Suprapubic skin (tissue), 4 donors: ENCODE data around the gene FAM118A. TPM values are rescaled to one million over a fixed set of nuclear protein-coding genes. Genes with fewer than 3 reads are reported as not detected.
"Not testable (repeated sequence)": the region's sequence is repeated elsewhere in the genome, so short reads cannot be mapped to it uniquely, and the experiment has no call there.

ENCODE experiments used
- DNase-seq, 2 donors: peaks; one replicate each; pipeline ENCODE4 v3.0.0-alpha.2; 2019; ENCODE audit warnings: low spot score in 2 of 2
- H3K27ac ChIP-seq: fragments of 200-600 bp; sonication (generic); one replicate; pipeline ENCODE4 v1.5.1; 2019
- H3K27me3 ChIP-seq: fragments of 200-600 bp; sonication (generic); one replicate; pipeline ENCODE4 v1.5.1; 2019
- H3K36me3 ChIP-seq: fragments of 200-600 bp; sonication (generic); one replicate; pipeline ENCODE4 v1.5.1; 2019
- H3K4me1 ChIP-seq: fragments of 200-600 bp; sonication (generic); one replicate; pipeline ENCODE4 v1.5.1; 2019
- H3K4me3 ChIP-seq: fragments of 200-600 bp; sonication (generic); one replicate; pipeline ENCODE4 v1.5.1; 2019; ENCODE audit warnings: mild to moderate bottlenecking
- H3K9me3 ChIP-seq: fragments of 200-600 bp; sonication (generic); one replicate; pipeline ENCODE4 v1.5.1; 2019
- CTCF ChIP-seq, 2 donors: fragments of 200-600 bp in 1 of 2; fragments of 450-650 bp in 1 of 2; sonication (generic) in 1 of 2; IDR thresholded peaks; one replicate each; pipeline ENCODE4 v1.5.1; 2016 to 2019; ENCODE audit warnings: antibody characterized with exemption in 2 of 2, mild to moderate bottlenecking in 1 of 2, moderate library complexity in 1 of 2
- EP300 ChIP-seq: sonication (generic); formaldehyde crosslinking; IDR thresholded peaks from one replicate; pipeline ENCODE4 v1.6.1; 2017; ENCODE audit warnings: antibody characterized with exemption
- POLR2A ChIP-seq, 2 donors: fragments of 450-650 bp; IDR thresholded peaks; one replicate each; pipeline ENCODE4 v1.6.1; 2017; ENCODE audit warnings: antibody characterized with exemption in 2 of 2, mild to moderate bottlenecking in 2 of 2, moderate library complexity in 2 of 2
- POLR2AphosphoS5 ChIP-seq, 3 donors: sonication (generic); formaldehyde crosslinking; IDR thresholded peaks; one replicate each; pipeline ENCODE4 v1.6.1; 2017; ENCODE audit warnings: antibody characterized with exemption in 3 of 3
- WGBS: methylation state at CpG from one replicate; pipeline ENCODE4 v1.1.5; 2018; 5-methylcytosine and 5-hydroxymethylcytosine counted together
- total RNA-seq, 4 donors: library from RNA; depleted of rRNA; stranded (reverse); fragments of >200 nt; gene quantifications; one replicate each; pipeline ENCODE4 v1.1.0, GENCODE V29; 2016

Gene FAM118A
- total RNA-seq, 4 donors from 2014 or later, result 22.7 to 65.8 (median 37.2) TPM

- no peak for TF ChIP-seq POLR2A (IDR thresholded peaks at IDR 0.05)
- no peak for TF ChIP-seq POLR2AphosphoS5 (IDR thresholded peaks at IDR 0.05)
- no peak for TF ChIP-seq CTCF (IDR thresholded peaks at IDR 0.05)
- TF ChIP-seq EP300, result no peak
- WGBS, result 77% methylated on average over 15 of the region's 16 CpGs
- Histone ChIP-seq H3K27me3 (no peaks in the 10 kb centered on the region), H3K27ac (no peak overlapping the region), H3K36me3 (no peaks in the 10 kb centered on the region), H3K9me3 (no peaks in the 10 kb centered on the region), H3K4me3 (no peak overlapping the region), H3K4me1 (peaks cover 38% of the 10 kb centered on the region)
- no peak for DNase-seq
Observed at GRCh38 chr22:45270095-45271020, 39.4 kb upstream of the FAM118A start.

- peak overlapping the region; percentile 80 for H3K27ac ChIP-seq
- H3K4me1 ChIP-seq, result peaks cover 38% of the 10 kb centered on the region
- no peak for DNase-seq
Observed at GRCh38 chr22:45271667-45272201, 38.0 kb upstream of the FAM118A start.

DNA sequence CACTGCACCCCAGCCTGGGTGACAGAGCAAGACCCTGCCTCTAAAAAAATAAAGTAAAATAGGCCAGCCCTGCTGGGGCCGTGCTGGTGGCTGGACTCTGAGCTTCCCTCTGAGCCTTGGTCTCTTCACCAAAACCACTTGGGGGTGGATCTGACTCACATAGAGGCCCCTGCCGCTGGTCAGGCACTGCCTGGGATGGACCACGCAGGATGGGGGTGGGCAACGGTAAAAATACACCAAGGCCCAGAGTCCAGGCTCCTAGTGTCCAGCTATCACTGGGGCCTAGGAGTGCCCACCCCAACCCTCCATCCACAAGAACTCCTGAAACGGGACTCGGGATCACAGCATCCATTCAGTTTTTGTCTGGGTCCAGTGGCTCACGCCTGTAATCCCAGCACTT lies 37.2 kb upstream of the FAM118A start:
- Histone ChIP-seq H3K4me3 (no peak overlapping the region), H3K27ac (peak overlapping the region; percentile 80), H3K36me3 (no peaks in the 10 kb centered on the region), H3K4me1 (peaks cover 38% of the 10 kb centered on the region), H3K27me3 (no peaks in the 10 kb centered on the region), H3K9me3 (no peaks in the 10 kb centered on the region)
- WGBS, result 88% methylated on average over 7 of the region's 7 CpGs
- no peak for DNase-seq
- TF ChIP-seq POLR2A (IDR thresholded peaks at IDR 0.05) (no peak), POLR2AphosphoS5 (IDR thresholded peaks at IDR 0.05) (no peak), CTCF (IDR thresholded peaks at IDR 0.05) (no peak), EP300 (no peak)

More at GRCh38 chr22:45271667-45272201, 38.0 kb upstream of the FAM118A start:
- no peaks in the 10 kb centered on the region for H3K36me3 ChIP-seq
- H3K4me3 ChIP-seq, result no peak overlapping the region
- TF ChIP-seq POLR2AphosphoS5 (IDR thresholded peaks at IDR 0.05) (no peak), POLR2A (IDR thresholded peaks at IDR 0.05) (peak in 1 of 2 donors; percentile 14)
- H3K27me3 ChIP-seq, result no peaks in the 10 kb centered on the region
- 38% methylated on average over 13 of the region's 13 CpGs for WGBS
- no peaks in the 10 kb centered on the region for H3K9me3 ChIP-seq

- WGBS, result 87% methylated on average over 14 of the region's 15 CpGs
- H3K27me3 ChIP-seq, result no peaks in the 10 kb centered on the region
- no peak overlapping the region for H3K4me3 ChIP-seq
- no peak overlapping the region for H3K27ac ChIP-seq
- H3K9me3 ChIP-seq, result no peaks in the 10 kb centered on the region
- TF ChIP-seq POLR2AphosphoS5 (IDR thresholded peaks at IDR 0.05), result no peak
- no peak for TF ChIP-seq CTCF (IDR thresholded peaks at IDR 0.05)
- TF ChIP-seq POLR2A (IDR thresholded peaks at IDR 0.05), result no peak
- no peak for TF ChIP-seq EP300
- no peak for DNase-seq
- peaks cover 32% of the 10 kb centered on the region for H3K4me1 ChIP-seq
- H3K36me3 ChIP-seq, result no peaks in the 10 kb centered on the region
Observed at GRCh38 chr22:45273452-45274075, 36.2 kb upstream of the FAM118A start.

DNA sequence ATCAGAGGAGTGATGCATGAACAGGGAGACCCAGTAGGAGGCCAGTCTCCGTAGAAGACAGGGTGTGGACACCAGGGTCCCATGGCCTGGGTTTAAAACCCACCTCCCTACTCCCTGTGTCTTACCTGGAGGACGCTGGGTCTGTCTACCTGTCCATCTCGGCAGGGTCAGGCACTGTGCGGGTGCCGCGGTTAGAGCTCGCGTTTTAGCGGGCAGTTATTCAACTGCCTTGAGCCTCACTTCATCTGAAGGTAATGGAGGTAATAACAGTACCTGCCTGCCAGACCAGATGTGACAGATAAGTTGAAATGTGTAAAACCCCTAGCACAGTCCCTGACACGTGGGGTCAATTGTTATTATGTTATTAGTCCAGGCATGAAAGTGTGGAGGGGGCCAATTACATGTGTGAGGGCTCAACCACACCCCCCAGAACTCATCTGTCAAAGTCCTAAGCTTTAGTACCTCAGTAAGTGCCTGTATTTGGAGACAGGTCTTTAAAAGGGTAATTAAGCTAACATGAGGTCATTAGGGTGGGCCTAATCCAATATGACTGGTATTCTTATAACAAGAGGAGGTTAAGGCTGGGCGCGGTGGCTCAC lies 33.1 kb upstream of the FAM118A start:
- no peaks in the 10 kb centered on the region for H3K9me3 ChIP-seq
- H3K36me3 ChIP-seq, result no peaks in the 10 kb centered on the region
- TF ChIP-seq CTCF (IDR thresholded peaks at IDR 0.05), result no peak
- TF ChIP-seq EP300, result no peak
- TF ChIP-seq POLR2AphosphoS5 (IDR thresholded peaks at IDR 0.05), result no peak
- no peak for TF ChIP-seq POLR2A (IDR thresholded peaks at IDR 0.05)
- DNase-seq, result no peak
- no peak overlapping the region for H3K4me3 ChIP-seq
- H3K27me3 ChIP-seq, result no peaks in the 10 kb centered on the region
- H3K27ac ChIP-seq, result no peak overlapping the region
- 95% methylated on average over 12 of the region's 12 CpGs for WGBS
- H3K4me1 ChIP-seq, result peaks cover 24% of the 10 kb centered on the region

- not testable (repeated sequence) for H3K4me3 ChIP-seq, H3K9me3 ChIP-seq, H3K27me3 ChIP-seq, H3K27ac ChIP-seq, H3K36me3 ChIP-seq, DNase-seq
- WGBS, result 91% methylated on average over 7 of the region's 7 CpGs
- peaks cover 17% of the 10 kb centered on the region for H3K4me1 ChIP-seq
Observed at GRCh38 chr22:45277720-45278119, 32.0 kb upstream of the FAM118A start.
